Stimulated activated naive CD4-positive, alpha-beta T cell (primary cell): ENCODE measurements around the gene RPS6KA2.

ENCODE experiments used
- DNase-seq, 6 experiments: peaks; one replicate each; lab custom pipeline; 2025; lab: John Stamatoyannopoulos, UW

RPS6KA2 gene

DNA sequence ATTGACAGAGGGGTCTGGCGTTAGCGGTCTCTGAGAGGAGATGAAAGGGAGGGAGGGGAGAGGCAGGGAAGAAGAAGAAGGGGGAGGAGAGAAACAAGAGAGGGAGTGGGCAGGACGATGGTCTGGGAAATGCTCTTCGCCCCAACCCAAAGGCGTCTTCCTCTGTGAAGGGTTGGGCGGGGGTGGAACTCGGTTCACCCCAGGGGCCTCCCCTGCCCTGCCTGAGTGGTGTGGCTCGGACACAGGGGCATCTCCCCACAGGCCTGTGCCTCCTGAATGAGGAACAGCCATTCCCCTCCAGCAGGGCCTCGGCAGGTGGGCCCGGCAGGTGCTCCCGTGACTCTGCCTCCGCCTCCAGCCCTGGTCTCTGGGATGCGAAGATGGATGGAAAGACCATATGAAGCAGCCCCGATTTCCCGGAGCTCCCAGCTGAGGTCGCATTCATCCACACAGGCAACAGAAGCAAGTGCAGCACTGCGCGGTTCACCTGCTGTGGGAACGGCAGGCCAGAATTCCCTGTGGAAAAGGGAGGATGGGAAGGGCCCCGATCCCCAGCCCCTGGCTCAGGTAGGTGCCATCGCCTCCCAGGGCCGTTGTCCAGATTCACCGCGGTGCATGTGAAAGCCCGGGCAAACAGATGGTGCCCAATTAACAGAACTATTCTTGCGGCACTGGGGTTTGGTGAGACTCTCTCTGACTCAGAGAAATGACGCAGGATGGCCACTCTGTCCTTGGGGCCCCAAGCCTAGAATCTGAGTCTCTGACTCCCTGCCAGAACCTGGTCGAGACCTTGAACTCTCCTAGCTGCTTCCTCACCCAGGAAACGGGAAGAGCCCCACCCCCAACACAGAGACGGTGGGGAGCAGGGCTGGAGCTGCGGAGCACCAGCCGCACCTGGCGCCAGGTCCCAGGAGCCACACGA, 29.4 kb upstream of the RPS6KA2 start:
- no peak for DNase-seq

DNA sequence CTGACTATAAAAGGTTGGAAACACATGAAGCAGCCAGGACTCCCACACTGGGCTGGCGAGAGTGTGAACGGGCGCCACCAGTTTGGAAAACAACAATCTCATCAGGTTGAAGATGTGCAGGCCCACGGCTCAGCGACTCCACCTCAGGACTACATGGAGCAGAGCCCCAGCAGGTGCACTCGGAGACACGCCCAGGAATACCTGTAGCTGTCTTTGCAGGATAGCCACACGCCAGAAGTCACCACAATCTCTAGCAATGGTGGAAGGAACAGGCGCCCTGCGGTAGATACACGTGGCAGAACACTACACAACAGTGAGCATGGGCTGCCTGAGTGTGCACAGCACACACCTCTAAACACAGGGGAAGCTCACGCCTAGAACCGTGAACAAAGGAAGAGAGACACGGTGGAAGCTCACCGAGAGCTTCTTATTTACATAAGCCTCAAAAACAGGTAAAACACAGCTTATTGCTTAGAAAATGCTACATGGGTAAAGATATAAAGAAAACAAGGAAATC, 28.7 kb upstream of the RPS6KA2 start:
- DNase-seq, result no peak

DNA sequence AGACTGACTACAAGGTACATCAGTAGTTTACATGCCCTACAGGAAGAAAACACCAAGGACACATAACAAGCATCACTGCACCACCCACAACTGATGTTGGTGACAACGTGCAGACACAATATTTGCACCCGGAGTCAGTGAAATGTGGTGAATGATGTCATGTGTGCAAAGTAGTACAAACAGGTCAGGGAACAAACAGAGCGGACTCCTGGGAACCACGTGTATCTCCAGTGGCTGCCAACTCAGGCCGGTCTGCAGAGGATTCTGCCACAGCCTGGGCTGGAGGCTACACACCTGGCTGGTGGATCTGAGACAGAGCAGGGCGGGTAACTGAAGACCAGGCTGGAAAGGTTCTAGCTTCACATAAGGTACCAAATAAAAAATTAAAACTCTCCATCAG, 28.2 kb upstream of the RPS6KA2 start:
- DNase-seq, result no peak

DNA sequence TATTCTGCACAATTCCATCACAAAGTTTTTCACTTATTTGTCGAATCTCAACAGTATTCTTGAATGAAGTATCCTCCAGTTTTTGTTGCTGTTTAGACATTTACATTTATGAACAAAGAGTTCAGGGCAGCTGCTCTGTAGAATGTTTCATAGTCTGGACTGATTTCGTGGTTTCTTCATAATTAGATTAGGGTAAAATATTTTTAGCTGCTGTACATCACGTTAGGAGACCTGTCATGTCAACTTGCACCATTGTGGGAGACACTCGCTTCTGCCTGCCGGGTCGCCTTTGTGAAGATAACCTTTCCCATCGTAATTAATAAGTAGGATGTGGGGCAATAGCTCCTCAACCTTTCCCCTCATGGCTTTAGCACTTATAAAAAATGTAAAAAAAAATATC, 27.5 kb upstream of the RPS6KA2 start:
- no peak for DNase-seq

DNA sequence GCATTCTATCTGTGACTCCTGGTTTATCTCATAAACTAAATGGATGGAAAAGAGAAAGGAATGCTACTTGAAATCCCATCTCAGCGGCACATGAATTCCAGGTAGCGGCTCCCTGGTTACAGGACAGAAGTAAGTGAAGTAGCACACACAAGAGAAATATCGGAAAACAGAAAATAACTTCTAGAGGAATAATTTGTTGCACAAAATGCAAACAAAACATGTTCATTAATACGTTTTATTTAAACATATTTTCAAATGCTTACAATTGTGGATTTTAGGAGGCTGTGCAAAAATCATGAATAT, 26.5 kb upstream of the RPS6KA2 start:
- DNase-seq, result no peak

- no peak for DNase-seq
Observed at GRCh38 chr6:166650824-166651807, 24.1 kb upstream of the RPS6KA2 start.

- no peak for DNase-seq
Observed at GRCh38 chr6:166650047-166650446, 23.0 kb upstream of the RPS6KA2 start.

GRCh38 chr6:166648846-166649245, 21.8 kb upstream of the RPS6KA2 start:
- DNase-seq, result no peak

GRCh38 chr6:166647896-166648295, 20.8 kb upstream of the RPS6KA2 start:
- no peak for DNase-seq

GRCh38 chr6:166646716-166647115, 19.7 kb upstream of the RPS6KA2 start:
- no peak for DNase-seq

GRCh38 chr6:166645896-166646295, 18.8 kb upstream of the RPS6KA2 start:
- no peak for DNase-seq

GRCh38 chr6:166644681-166645080, 17.6 kb upstream of the RPS6KA2 start:
- DNase-seq, result no peak

GRCh38 chr6:166643891-166644590, 17.0 kb upstream of the RPS6KA2 start:
- DNase-seq, result no peak

DNA sequence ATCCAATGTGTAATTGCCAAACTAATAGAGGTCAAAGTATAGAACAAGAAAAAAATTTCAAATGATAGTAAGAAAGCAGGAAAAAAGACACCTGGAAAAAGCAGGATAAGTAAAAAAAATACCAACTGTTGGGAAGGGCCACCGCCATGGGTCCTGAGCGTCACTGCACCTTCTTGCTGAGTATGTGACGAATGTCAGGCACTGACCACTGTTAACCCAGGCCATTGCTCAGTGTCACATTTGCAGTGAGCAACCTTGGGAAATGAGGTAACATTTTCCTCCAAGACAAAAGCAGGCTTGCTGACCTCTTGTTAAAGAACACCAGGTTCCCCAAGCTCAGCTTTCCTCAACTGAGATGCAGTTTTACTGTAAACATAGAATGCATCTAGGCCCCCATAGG, 15.6 kb upstream of the RPS6KA2 start:
- no peak for DNase-seq

DNA sequence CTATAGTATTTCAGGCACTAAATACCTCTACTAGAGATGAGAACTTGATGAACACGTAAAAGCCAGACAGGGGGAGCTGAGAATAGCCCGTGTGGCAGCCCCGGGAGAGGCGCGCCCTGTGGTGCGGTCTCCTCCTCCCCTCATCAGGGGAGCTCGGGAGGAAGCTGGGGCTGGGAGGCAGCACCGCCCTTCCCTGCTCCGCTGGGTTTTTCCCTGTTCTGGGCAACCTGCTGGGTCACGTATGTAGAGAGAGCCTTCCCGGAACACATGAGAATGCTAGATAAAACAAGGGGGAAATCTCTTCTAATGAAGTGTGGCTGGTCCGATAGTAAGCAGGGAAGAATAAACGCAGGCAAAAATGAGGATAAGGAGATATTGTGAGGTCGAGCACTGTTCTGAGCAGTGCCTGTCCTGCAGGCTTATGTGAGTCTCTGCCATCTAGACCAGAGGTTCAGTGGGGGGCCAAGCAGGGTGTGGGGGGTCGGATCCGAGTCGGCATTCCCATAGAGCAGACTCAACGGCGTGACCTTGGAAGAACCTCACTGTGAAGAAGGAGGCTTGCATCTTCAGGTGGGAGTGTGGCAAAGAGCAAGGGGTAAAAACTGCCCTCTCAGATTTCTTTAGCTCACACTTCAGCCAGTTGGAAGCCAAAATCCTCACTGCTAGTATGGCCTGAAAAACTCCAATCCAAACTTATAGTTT, 13.4 kb upstream of the RPS6KA2 start:
- no peak for DNase-seq

GRCh38 chr6:166639921-166640320, 12.9 kb upstream of the RPS6KA2 start:
- DNase-seq, result no peak

- DNase-seq, result no peak
Observed at GRCh38 chr6:166638573-166638964, 11.5 kb upstream of the RPS6KA2 start.

- DNase-seq, result no peak
Observed at GRCh38 chr6:166637812-166638572, 10.9 kb upstream of the RPS6KA2 start.

- no peak for DNase-seq
Observed at GRCh38 chr6:166636934-166637333, 9.9 kb upstream of the RPS6KA2 start.

DNA sequence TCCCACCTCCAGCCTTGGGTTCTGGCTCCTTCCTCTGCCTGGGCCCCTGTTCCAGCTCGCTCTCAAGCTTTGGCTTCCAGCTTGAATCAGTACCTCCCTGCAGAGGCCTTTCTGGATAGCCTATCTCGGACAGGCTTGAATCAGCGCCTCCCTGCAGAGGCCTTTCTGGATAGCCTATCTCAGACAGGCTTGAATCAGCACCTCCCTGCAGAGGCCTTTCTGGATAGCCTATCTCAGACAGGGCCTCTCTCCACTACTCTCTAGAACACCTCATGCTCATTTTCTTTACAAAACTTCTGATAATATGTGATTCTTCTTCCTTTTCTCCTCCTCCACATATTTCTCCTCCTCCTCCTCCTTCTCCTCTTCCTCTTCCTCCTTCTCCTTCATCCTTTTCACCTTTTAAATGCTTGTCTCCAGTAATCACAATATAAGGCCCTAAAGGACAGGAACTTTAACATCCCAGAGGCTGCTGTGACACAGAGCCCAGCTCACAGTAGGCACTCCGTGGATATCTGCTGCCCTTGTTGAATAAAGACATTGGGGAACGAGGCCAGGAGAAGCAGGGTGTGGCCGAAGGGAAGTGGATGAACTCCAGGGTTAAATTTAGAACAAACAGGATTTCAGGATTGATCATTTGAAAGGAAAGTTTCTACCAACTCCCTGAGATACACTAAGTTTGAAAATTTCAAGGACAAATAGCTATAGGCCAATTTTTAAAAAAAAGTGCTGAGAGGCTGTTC, 9.3 kb upstream of the RPS6KA2 start:
- no peak for DNase-seq
